Measurements from ENCODE around the gene ABCB8. TPM values are rescaled to one million over a fixed set of nuclear protein-coding genes. Genes with fewer than 3 reads are reported as not detected.

Gene ABCB8
- total RNA-seq, 1 donor: 21.5 TPM

DNA sequence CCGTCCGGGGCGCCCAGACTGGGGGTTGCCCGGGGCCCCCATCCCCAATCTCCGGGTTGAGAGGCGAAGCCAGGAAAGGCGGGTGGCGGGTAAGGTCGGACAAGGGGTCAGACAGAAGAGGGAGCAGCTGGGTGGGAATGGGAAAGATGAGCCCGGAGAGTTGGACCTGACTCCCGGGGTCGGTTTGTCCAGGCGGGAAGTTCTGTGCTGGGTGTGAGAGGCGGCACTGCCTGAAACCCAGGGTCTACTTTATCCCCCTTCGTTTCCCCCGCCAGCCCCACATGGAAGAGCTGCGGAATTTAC is 31.8 kb downstream of the ABCB8 start:
- Histone ChIP-seq H3K4me1 (ENCODE audit: insufficient read depth, low read length) (peaks cover 36% of the 10 kb centered on the region), H3K9me3 (ENCODE audit: low read depth, low read length) (no peaks in the 10 kb centered on the region), H3K27me3 (ENCODE audit: insufficient read depth, low read length) (no peaks in the 10 kb centered on the region), H3K4me3 (ENCODE audit: low read length) (peak overlapping the region; percentile 84)

DNA sequence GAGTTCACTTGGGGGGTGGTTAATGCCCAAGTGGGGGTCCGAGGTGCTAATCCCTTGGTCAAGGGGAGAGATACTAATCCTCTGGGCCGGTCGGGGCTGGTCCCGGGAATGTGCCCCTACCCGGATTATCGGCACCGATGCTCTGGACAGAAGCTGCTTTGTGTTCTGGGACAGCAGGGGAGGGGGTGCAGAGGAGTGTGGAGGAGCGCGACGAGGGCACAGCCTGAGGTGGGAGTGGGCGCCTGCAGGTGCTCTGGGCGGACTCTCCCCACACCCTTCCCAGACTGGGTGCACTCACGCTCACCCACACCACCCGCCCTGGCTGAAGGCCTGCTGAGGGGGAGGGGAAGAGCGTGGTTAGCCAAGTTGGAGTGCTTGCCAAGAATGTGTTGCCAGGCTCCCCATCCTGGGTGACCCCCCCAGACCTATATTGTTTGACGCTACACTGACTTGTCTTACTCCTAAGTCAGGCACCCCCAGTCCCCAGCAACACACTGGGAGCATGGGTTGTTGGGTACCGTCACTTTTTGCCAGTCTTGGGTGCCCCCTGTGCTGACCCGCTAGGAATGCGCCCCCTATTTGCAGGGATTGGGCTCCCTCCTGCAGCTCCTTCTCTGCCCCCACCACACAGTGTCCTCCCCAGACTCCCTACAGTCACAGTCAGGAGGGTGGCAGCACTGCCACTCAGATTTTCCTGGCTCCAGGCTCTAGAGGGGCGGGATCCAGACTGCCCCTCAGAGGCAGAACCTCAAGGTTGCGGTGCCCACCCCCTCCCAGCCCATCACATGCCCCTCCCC is 32.4 kb downstream of the ABCB8 start:
- H3K4me3 ChIP-seq (ENCODE audit: low read length): peak overlapping the region; percentile 84
- H3K9me3 ChIP-seq (ENCODE audit: low read depth, low read length): no peaks in the 10 kb centered on the region
- peaks cover 36% of the 10 kb centered on the region for H3K4me1 ChIP-seq (ENCODE audit: insufficient read depth, low read length)

DNA sequence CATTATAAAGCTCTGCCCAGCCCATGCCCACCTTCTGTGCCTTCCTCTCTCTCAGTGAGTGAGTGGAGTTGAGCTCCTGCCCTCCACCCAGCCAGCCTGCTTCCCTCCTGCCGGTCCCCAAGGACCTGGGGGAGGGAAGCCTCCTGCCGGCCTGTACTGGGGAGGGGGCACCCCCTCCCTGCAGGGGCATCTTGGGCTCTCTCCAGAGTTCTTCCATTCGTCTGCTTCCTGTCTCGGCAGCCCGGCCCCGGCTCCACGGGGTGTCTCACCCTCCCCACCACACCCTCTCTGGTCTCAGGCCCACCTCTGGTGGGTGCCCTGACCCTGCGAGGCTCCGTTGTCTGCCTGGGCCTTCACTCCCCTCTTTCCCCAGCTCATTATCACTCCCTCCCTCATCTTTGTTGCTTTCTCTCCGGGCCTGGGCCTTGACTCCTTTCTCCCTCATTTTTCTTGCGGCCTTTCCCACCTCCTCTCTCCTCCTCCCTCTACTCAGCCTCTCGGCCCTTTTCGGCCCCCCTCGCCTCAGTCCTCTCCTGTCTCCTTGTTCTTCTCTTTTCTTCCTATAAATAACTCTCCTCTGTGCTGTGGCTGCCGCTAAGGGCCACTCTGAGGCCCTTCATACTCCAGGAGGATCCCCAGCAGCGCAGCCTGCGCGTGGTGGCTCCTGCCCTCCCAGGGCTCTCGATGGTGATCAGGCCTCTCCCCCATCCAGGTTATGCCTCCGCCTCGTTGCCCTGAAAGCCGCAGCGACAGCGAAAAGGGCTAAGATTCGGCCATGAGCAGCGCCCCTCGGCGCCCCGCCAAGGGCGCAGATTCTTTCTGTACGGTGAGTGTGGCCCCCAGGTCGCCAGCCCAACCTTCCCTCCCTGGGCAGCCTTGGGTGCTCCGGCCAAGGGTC is 33.2 kb downstream of the ABCB8 start:
- peaks cover 36% of the 10 kb centered on the region for H3K4me1 ChIP-seq (ENCODE audit: insufficient read depth, low read length)
- no peak overlapping the region for H3K4me3 ChIP-seq (ENCODE audit: low read length)
- H3K9me3 ChIP-seq (ENCODE audit: low read depth, low read length): no peaks in the 10 kb centered on the region
- no peaks in the 10 kb centered on the region for H3K27me3 ChIP-seq (ENCODE audit: insufficient read depth, low read length)

More for the DNA sequence above, 32.4 kb downstream of the ABCB8 start:
- H3K27me3 ChIP-seq (ENCODE audit: insufficient read depth, low read length): no peaks in the 10 kb centered on the region

DNA sequence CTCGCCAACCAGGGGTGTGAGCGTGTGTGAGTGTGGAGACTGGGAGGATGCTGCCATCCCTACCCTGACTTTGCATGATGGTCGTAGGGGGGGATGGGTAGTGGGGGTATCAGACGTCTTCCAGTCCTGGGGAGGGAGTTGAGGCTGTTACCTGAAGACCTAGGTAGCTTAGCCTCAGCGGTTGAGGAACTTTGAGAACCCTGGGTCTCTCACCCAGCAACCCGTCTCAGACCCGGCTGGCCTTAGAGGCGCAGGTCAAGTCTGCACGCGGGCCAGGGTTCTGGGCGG is 33.8 kb downstream of the ABCB8 start:
- H3K4me3 ChIP-seq (ENCODE audit: low read length): no peak overlapping the region
- peaks cover 32% of the 10 kb centered on the region for H3K4me1 ChIP-seq (ENCODE audit: insufficient read depth, low read length)
- H3K9me3 ChIP-seq (ENCODE audit: low read depth, low read length): no peaks in the 10 kb centered on the region
- no peaks in the 10 kb centered on the region for H3K27me3 ChIP-seq (ENCODE audit: insufficient read depth, low read length)

DNA sequence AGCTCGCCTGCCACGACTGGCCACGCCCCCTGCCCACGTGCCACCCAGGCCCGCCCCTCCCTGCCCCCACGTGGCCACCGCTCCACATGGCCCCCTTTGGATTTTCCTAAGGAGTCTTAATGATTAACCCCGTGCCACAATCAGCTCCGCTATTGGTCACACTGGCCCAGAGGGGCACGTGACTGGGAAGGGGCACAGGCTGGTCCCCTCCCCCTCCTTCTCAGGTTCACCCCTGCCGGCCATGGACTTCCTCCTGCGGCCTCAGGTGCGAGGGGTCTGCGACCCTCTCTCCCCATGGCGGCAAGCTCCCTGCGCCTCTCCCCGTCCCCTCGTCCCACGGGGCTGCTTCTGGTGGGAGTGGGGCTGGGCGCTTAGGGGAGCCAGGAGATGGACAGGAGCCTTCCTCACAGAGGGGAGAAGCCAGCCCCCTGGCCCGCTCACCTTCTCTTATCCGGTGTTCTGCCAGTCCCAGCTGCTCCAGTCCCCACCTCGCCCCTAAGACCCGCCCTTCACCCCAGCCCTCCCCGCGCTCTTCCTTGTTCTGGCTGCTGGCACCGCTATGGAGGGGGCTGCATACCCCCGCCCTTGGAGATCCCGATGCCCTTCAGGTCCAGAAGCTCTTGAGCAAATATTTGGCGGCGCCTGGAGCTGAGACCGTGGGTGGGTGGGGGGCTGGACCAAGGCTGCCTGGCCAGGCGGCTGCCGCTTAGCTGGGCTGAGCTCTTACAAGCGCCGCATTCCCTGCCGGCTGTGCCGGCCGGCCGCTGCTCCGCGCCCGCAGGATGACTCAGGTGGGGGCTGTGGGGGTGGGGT is 34.4 kb downstream of the ABCB8 start:
- Histone ChIP-seq H3K9me3 (ENCODE audit: low read depth, low read length) (no peaks in the 10 kb centered on the region), H3K4me1 (ENCODE audit: insufficient read depth, low read length) (peaks cover 26% of the 10 kb centered on the region), H3K27me3 (ENCODE audit: insufficient read depth, low read length) (no peaks in the 10 kb centered on the region), H3K4me3 (ENCODE audit: low read length) (no peak overlapping the region)

DNA sequence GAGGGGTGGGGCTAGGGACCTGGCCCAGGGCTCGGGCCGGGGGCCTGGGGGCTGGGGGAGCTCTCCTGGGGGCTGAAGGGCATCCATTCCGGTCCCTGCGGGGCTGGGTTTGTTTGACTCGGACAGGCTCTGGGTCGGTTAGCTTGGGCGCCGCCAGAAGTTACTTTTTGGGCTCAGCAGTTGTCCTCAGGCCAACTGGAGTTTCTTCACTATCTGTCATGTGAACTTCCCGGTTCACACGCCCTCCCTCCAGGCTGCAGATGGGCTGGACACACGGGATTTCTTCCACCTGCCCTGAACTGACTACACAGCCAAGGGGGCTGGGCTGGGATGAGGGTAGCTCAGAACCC is 34.9 kb downstream of the ABCB8 start:
- no peaks in the 10 kb centered on the region for H3K27me3 ChIP-seq (ENCODE audit: insufficient read depth, low read length)
- no peaks in the 10 kb centered on the region for H3K9me3 ChIP-seq (ENCODE audit: low read depth, low read length)
- H3K4me3 ChIP-seq (ENCODE audit: low read length): no peak overlapping the region
- peaks cover 26% of the 10 kb centered on the region for H3K4me1 ChIP-seq (ENCODE audit: insufficient read depth, low read length)

DNA sequence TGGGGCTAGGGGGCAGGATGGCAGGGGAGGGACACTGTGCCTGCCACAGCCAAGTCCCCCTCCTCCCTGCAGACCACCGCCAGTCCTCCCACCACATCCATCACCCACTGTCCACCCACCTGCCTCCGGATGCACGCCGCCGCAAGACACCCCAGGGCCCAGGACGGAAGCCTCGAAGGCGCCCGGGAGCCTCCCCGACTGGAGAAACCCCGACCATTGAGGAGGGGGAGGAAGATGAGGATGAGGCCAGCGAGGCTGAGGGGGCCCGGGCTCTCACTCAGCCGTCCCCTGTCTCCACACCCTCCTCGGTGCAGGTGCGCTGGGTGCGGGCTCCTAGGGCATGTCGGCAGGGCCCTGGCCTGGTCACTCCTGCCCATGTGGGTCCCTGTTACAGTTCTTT is 36.2 kb downstream of the ABCB8 start:
- H3K4me1 ChIP-seq (ENCODE audit: insufficient read depth, low read length): peaks cover 16% of the 10 kb centered on the region
- no peaks in the 10 kb centered on the region for H3K9me3 ChIP-seq (ENCODE audit: low read depth, low read length)
- H3K4me3 ChIP-seq (ENCODE audit: low read length): no peak overlapping the region
- no peaks in the 10 kb centered on the region for H3K27me3 ChIP-seq (ENCODE audit: insufficient read depth, low read length)

DNA sequence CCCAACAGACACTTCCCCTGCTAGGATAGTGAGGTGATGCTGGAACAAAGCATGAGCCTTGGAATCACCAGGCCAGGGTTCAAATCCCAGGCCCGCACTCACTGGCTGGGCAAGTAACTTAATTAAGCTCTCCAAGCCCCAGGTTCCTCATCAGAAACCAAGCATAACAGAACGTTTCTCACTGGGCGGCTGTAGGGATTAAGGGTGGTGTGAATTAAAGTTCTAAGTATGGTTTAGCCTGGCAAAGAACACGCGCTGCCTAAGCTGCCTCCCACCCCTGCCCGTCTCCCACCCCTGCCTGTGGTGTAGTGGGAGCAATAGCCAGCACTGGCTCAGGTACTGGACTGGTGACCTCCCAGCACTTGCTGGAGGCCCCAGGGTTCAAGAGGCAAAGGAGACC is 36.7 kb downstream of the ABCB8 start:
- H3K27me3 ChIP-seq (ENCODE audit: insufficient read depth, low read length): no peaks in the 10 kb centered on the region
- H3K4me3 ChIP-seq (ENCODE audit: low read length): no peak overlapping the region
- H3K4me1 ChIP-seq (ENCODE audit: insufficient read depth, low read length): peaks cover 15% of the 10 kb centered on the region
- no peaks in the 10 kb centered on the region for H3K9me3 ChIP-seq (ENCODE audit: low read depth, low read length)

DNA sequence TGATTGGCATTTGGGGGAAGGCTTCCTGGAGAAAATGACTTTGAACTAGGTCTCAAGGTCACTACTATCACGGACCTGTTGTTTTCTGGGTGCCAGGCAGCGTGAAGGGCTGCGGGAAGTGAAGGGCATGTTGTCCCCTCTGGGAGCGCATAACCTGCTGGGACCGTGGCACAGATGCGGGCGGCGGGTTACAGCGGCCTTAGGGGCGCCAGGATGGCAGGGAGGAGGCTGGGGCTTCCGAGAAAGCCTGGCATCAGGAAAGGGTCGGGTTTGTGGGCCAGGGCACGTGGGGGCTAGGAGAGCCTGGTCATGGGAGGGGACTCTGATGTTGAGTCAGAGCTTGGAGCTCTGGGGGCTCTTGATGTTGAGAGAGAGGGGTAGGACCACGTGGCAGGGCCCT is 37.3 kb downstream of the ABCB8 start:
- Histone ChIP-seq H3K4me1 (ENCODE audit: insufficient read depth, low read length) (peaks cover 9% of the 10 kb centered on the region), H3K27me3 (ENCODE audit: insufficient read depth, low read length) (no peaks in the 10 kb centered on the region), H3K4me3 (ENCODE audit: low read length) (no peak overlapping the region), H3K9me3 (ENCODE audit: low read depth, low read length) (no peaks in the 10 kb centered on the region)

DNA sequence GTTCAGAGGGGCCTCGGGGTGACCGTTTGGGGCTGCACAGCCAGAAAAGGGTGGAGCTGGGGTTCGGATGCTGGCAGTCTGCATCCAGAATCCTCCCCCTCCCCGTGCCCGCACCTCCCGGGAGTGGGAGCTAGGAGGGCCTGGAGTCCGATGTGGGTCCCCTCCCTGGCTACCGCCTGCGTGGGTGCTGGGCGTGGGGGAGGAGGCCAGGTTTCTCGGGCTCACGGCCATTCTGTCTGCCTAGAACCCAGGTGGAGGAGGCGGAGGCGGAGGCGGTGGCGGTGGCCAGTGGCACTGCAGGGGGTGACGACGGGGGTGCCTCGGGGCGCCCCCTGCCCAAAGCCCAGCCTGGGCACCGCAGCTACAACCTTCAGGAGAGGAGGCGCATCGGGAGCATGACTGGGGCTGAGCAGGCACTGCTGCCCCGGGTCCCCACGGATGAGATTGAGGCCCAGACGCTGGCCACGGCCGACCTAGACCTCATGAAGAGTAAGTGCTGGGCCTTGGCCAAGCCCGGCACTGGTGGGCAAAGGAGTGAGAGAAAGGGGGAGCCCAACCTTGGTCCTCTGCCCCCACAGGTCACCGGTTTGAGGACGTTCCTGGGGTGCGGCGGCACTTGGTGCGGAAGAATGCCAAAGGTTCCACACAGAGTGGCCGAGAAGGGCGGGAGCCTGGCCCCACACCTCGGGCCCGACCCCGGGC is 38.2 kb downstream of the ABCB8 start:
- no peaks in the 10 kb centered on the region for H3K27me3 ChIP-seq (ENCODE audit: insufficient read depth, low read length)

DNA sequence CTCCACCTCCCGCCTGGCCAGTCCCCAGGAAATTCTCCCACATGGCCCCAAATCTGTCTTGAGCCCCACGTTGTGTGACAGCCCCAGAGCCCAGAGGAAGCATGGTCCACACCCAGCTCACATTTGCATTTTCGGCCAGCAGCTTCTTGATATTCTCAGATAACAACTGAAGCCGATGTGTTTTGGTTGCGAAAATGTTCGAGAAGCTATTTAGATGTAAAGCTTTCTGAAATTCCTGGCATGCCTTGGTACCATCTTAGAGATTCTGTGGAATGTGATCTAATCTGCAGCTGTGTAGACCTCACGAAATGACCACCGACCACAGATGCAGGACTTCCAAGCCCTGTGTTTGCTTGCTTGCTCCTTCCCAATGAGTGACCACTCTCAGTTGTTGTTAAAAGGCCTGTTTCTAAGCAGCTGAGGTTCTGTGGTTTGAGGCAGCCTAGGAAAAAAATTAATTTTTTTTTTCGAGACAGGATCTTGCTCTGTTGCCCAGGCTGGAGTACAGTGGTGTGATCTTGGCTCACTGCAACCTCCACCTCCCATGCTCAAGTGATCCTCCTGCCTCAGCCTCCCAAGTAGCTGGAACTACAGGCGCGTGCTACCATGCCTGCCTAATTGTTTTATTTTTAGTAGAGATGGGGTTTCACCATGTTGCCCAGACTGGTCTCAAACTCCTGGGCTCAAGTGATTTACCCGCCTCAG is 40.0 kb downstream of the ABCB8 start:
- Histone ChIP-seq H3K9me3 (ENCODE audit: low read depth, low read length) (no peaks in the 10 kb centered on the region), H3K4me3 (ENCODE audit: low read length) (no peak overlapping the region), H3K4me1 (ENCODE audit: insufficient read depth, low read length) (no peaks in the 10 kb centered on the region), H3K27me3 (ENCODE audit: insufficient read depth, low read length) (no peaks in the 10 kb centered on the region)

More for the DNA sequence above, 38.2 kb downstream of the ABCB8 start:
- Histone ChIP-seq H3K4me3 (ENCODE audit: low read length) (no peak overlapping the region), H3K9me3 (ENCODE audit: low read depth, low read length) (no peaks in the 10 kb centered on the region), H3K4me1 (ENCODE audit: insufficient read depth, low read length) (peaks cover under 1% of the 10 kb centered on the region)

DNA sequence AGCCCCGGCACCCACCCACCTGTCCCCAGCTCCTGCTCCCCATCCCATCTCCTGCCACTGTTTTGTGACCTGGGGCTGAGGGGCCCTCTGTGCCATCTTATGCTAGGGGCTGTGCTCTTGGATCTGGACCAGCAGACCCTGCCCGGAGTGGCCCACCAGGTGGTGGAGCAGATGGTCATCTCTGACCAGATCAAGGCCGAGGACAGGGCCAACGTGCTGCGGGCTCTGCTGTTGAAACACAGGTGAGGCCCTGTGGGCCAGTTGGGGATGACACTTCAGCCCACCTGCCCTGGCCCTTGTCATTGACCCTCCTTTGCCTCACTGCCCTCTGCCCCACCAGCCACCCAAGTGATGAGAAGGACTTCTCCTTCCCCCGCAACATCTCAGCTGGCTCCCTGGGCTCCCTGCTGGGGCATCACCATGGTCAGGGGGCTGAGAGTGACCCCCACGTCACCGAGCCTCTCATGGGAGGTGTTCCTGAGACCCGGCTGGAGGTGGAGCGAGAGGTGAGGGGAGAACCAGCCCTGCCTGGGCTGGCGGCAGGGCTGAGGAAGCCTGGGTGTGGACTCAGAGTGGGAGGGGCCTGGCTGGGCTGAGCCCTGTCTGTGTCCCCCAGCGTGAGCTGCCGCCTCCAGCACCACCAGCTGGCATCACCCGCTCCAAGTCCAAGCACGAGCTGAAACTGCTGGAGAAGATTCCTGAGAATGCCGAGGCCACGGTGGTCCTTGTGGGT is 41.8 kb downstream of the ABCB8 start:
- no peak overlapping the region for H3K4me3 ChIP-seq (ENCODE audit: low read length)
- no peaks in the 10 kb centered on the region for H3K27me3 ChIP-seq (ENCODE audit: insufficient read depth, low read length)
- no peaks in the 10 kb centered on the region for H3K9me3 ChIP-seq (ENCODE audit: low read depth, low read length)
- H3K4me1 ChIP-seq (ENCODE audit: insufficient read depth, low read length): no peaks in the 10 kb centered on the region

DNA sequence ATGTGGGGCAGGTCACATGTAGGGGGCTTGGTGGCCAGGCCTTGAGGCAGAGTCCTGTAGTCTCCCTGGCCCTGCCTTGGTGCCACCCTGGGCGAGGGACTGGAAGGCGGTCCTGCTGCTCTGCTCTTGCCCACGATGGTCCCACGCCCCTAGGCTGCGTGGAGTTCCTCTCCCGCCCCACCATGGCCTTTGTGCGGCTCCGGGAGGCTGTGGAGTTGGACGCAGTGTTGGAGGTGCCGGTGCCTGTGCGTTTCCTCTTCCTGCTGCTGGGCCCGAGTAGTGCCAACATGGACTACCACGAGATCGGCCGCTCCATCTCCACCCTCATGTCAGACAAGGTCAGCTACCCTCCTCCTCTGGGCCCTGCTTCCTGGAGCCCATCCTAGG is 42.3 kb downstream of the ABCB8 start:
- no peaks in the 10 kb centered on the region for H3K9me3 ChIP-seq (ENCODE audit: low read depth, low read length)
- no peaks in the 10 kb centered on the region for H3K27me3 ChIP-seq (ENCODE audit: insufficient read depth, low read length)
- H3K4me3 ChIP-seq (ENCODE audit: low read length): no peak overlapping the region
- H3K4me1 ChIP-seq (ENCODE audit: insufficient read depth, low read length): no peaks in the 10 kb centered on the region
